HG03439 (cell line): ENCODE data around the gene PLEKHA7.

ENCODE experiments used
- ATAC-seq: cut with Tn5 transposase; IDR thresholded peaks from one replicate; pipeline ENCODE4 v1.9.1; 2021; ENCODE audit warnings: mild to moderate bottlenecking, moderate library complexity; ENCODE audit not compliant: unreplicated experiment

The PLEKHA7 gene

DNA sequence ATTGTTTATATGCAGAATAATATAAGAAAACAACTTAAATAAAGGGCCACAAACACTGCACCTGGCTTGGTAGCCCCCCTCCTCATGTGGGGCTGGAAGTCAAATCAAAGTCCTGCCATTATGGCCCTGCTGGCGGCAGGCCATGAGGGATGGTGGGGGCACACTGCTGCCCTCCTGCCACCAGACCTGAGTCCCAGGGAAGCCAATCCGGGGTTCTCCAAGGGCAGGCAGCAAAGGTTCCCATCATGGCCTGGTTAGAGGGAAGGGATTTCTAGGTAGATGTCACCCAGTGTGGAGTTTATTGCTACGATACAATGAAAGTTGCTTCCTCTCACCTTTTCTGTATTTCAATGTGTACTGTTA lies 236.6 kb downstream of the PLEKHA7 start:
- no peak for ATAC-seq

DNA sequence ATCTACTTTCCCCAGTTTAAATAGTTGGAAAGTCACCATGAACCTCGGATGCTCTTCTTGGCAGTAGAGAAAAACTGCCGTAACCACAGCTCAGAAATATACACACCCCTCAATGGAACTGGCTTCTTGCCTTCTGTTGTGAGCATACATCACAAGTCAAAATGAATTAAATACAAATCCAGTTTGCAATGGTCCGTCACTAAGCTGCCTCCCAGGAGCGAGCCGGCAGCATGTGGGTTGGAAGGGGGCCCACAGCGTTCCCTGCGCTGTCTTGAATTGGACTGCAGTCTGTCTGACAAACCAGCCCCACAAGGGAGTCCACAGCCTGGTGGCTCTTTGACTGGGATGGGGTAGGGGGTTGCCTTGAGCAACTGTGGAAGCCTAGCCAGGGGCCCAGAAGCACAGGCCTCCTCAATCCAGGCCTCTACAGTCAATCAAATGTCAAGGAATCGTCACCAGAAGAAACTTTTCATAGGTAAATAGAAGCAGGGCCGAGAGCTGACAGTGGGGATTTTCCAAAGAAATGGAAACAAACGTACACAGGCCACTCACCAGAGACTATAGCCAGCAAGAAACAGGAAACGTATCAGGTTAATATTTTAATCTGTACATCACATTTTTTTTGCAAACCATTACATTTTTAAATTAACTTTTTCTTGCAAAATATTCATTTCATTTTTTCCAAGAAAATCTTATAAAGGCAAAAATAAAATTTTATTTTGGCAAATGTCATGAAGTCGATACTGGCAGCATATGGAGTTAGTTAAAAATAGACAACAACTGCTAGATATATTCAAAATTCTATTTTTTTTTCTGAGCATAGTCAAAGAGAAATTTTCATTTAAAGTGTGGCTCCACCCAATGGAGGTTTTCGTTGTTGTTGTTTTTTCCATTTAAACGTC lies 237.3 kb downstream of the PLEKHA7 start:
- ATAC-seq, result no peak

DNA sequence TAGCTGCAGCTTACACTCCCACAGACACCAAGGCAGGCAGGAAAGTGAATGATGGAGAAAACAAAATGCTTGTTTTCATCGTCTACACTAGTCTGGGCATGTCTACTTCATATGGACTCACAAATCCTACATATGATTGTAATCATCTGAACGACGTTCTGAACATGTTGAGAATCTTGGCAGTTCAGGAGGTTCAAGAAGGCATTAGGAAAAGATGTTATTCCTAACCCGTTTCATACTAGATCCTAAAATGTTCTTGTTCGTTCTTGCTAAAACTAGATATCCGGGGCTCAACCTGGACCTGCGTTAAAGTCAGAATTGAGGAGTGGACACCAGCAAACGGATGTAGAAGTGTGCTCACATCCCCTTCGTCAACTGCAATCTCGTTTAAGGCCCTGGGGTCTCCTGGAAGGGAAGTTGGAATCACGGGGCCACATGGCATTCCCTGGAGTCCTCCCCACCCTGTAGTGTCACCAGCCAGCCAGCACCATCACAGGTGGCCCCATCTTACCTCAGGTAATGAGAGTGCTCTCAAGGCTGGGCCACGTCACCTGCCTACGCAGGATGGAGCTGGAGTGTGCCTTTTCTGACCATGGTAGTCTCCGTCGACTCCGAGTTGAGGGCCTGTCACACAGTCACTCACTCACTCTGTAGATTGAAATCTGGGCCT lies 238.5 kb downstream of the PLEKHA7 start:
- no peak for ATAC-seq

DNA sequence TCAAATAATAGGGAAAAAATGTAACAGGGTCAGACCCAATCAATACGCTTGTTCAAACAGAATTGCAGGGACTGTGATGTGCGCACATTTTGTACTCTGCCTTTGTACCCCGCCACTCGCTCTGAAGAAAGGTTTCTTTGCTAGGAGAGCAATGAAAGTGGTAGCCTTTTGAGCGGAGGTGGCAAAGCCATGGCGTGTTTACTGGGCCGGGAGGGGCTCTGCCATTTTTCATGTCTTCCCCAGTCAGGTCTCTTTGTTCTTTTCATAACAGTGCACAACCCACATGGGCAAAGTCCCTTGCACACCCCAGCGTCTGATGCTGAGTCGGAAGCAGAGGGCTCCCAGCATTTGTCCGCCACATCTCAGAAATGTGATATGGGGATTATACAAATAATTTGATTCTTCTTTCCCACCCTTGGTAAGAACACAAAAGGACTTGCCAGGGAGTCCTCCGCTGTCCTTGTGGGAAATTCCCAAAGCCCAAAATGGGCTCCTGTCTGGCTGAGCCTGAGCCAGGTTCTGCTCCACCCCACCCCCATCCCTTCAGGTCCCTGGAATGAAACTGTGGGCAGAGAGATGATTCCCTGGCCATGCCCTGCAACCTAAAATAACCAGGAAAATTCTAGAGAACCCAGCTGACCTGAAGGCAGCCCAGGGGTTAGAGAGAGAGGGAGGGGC lies 239.1 kb downstream of the PLEKHA7 start:
- no peak for ATAC-seq

DNA sequence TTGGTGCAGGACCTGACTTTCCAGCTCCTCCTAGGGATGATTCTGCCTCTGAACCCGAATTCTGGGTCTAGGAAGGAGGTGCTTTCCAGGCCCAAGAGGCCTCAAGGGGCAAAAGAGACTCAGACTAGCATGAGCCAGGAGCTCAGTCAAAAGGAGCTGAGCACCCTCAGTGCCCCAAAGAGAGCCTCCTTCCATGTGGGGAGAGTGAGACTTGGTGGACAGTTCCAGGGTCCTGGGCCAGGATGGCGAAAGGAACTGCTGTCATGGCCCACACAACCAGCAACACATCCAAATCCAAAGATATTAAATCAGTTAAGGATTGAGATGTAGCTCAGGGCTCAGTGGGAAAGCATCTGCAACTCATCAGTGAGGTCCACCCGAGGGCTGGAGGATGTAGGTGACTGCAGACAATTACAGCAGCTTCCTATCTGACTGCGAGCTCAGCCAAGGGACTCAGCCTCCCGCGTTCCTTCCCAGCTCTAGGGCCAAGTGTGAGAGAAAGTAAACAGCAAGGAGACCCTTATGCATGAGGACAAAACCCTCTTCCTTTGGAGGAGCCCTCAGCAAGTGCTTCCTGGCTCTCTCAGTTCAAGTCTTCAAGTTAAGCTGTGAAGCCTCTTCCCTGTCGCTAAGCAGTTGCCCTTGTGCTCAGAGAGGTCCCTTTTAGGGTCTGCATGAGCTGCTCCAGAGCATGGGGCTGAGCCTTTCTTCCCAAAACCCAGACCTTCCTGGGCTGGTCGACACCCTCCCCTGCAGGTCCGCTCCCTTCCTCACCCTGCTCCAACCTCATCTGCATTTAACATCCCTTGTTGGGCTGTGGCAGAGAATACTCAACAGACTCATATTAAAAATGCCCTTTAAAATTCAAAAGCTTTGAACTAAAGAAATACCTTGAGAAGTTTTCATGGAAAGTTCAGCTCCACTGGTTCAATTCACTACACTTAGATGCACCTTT lies 240.0 kb downstream of the PLEKHA7 start:
- ATAC-seq, result no peak

DNA sequence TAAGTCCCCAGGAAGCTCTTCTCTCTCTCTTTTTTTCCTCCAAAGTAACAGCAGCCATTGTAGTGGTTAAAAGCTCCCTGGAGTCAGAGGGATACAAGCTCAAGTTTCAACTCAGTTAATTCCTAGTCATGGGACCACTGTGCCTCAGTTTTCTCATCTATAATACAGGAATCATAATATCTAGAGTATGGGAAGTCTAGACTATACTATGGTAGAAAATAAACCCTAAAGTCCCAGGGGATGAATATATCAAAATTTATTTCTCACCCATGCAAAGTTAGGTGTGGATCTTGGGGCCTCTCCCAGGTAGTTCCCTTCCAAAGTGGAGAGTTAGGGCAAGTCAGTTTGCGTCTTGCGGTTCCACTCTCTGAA lies 242.1 kb downstream of the PLEKHA7 start:
- no peak for ATAC-seq

DNA sequence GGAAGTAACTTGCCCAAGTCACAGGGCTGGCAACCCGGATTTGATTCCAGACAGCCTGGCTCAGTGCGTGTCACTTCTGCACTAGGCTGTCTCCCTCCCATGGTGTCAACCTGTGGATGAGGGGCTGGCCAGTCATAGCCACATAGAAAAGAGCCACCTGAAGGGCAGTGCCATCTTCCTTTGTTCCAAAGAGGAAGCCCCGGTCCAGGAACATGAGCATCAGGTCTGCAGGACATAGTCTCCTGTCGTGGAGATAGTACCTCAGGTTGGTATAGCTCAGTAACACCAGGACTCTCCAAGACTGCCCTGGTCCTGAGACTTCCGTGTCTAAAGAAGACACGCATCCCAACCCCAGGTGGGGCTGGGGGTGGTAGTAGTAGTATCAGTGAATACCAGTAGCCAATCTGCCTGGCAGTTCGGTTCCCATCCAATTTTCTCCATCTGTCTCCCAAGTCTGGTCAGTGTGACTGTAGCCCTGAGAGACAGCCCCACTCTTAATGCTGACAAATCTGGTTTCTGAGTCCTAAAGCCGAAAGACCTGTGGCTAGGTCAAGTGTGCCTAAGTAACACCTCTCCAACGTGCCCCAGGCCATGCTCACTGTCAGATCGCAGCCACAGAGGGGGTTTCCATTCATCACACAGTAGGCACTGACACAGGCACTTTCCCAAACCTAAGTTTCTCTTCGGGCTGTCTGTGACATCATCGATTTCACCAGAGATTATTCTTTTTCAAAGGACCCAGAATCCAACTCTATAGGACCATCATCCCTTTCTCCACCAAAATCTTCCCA lies 242.7 kb downstream of the PLEKHA7 start:
- no peak for ATAC-seq

DNA sequence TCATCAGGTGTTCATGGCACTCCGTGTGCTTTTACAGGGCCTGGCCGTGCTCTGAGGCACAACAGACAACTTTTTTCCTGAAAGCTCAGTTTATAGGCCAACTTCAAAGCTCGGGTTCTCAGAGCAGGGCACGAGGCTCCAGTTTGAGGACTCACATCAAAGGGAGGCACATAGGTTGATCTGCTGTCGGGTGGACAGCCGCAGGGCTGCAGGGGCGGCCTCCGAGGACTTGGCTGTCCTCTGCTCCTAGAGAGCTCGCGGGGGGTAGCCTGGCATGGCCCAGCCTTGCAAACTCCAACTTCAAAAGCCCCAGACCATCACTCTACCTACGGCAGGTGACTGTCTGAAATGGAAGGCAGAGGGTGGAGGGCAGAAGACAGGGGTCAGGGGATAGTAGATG lies 244.2 kb downstream of the PLEKHA7 start:
- ATAC-seq, result no peak

DNA sequence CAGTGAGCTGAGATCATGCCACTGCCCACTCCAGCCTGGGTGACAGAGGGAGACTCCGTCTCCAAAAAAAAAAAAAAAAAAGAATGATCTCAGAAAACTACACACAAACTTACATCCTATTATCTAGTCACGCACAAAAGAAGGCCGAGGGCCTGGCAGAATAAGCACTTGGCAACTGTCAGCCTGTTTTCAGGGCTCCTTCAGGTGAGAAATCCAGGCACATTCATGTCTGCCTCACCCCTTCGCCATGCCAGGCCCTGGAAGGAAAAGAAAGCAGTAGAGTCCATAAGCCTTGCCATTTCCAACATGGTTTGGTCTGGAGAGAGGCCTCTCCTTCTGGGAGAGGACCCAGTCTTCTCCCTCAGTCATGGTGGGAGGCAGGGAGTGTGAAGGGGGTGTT lies 244.8 kb downstream of the PLEKHA7 start:
- no peak for ATAC-seq

DNA sequence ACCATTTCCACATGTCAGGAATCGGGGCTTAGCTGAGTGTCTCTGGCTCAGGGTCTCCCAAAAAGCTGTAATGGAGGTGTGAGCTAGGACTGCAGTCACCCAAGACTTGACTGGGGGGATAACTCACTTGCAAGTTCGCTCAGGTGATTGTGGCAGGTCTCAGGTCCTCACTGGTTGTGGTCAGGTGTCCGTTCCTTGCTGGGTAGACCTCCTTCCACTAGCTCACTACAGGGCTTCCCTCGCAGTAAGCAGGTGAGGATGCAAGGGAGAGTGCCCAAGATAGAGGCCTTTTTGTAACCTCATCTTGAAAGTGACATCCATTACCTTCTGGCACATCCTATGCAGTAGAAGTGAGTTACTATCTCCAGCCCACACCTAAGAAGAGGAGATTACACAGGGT lies 246.3 kb downstream of the PLEKHA7 start:
- ATAC-seq, result no peak

DNA sequence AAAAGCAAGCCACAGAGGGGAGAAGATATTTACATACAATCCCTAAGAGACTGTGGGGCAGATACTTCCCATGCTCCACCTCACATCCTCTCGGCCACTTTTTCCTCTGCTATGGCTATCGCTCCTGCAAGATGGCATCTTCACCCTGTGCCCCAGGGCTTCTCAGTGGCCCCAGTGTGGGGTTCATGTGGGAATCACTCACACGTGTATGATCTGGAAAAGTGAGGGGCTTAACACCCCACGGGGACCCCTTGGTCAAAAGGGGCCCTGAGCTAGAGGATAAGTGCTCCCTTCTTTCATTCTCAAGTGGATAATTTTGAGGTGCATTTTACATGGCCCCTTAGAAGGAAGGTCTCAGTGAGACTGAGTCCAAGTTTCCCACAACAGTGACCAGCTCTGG lies 247.1 kb downstream of the PLEKHA7 start:
- ATAC-seq, result no peak

DNA sequence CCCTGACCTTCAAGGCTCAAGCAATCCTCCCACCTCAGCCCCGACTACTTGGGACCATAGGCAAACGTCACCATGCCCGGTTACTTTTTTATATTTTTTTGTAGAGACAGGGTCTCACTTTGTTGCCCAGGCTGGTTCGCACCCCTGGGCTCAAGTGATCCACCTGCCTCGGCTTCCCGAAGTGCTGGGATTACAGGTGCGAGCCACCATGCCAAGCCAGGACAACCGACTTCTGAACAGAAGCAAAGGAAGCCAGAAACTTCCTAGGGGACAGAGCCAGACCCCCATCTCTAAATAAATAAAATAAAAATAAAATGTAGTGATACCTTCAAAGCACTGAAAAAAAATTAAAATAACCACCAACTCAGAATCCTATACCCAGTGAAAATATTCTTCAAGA lies 249.3 kb downstream of the PLEKHA7 start:
- no peak for ATAC-seq

DNA sequence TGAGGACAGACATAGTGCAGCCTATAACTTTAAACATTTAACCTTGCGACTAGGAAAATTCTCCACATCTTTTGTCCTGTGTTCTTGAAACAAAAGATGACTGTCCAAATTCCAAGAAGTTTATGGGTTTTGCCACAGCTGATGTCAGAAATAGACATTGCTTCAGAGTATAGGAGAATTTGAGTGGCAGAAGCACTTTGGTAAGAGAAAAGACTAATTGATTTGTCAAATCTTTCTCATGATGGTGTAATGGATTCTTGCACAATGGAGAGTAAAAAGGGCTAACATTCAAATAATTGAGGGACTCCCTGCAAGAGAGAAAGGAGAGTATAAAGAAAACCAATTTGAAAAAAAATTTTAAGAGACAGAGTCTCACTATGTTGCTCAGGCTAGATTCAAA lies 250.5 kb downstream of the PLEKHA7 start:
- no peak for ATAC-seq

DNA sequence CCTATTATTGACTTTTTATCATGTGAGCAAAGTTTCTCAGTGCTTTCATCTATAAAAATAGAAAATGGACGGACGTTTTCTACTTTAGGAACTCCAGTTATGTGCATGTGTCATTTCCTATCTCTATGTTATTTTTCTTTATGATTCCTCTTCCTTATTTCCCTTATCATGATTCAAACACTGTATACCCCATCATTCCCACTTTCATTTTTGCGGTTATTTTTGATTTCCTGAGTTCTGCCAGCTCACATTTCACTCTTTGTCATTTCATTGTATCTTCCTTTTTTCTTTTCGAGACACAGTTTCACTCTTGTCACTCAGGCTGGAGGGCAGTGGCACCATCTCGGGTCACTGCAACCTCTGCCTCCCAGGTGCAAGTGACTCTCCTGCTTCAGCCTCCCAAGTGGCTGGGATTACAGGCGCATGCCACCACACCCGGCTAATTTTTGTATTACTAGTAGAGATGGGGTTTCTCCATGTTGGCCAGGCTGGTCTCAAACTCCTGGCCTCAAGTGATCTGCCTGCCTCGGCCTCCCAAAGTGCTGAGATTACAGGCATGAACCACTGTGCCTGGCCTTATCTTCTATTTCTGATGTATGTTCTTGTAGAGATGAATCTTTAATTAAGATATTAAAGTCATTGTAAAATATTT lies 254.2 kb downstream of the PLEKHA7 start:
- no peak for ATAC-seq

DNA sequence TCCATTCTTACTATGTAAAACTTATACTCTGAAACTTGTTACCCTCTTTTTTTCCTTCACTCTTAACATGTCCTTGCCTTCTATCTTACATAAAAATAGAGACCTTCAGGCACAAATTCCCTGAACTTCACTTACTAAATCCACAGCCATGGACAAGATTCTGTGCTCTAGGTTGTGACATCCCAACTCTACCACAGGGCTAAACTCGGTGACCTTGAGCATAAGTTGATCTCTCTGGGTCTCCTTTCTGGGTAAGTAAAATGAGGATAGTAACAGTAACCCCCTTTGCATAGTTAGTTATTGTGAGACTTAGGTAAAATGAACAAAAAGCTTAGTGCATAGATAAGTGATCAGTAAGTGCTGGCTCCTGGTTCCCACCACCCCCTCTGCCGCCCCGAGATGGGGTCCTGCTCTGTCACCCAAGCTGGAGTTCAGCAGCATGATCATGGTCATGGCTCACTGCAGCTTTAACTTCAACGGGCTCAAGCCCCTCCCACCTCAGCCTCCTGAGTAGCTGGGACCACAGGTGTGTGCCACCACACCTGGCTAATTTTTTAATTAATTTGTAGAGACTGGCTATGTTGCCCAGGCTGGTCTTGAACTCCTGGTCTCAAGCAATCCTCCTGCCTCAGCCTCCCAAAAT lies 255.7 kb downstream of the PLEKHA7 start:
- no peak for ATAC-seq

DNA sequence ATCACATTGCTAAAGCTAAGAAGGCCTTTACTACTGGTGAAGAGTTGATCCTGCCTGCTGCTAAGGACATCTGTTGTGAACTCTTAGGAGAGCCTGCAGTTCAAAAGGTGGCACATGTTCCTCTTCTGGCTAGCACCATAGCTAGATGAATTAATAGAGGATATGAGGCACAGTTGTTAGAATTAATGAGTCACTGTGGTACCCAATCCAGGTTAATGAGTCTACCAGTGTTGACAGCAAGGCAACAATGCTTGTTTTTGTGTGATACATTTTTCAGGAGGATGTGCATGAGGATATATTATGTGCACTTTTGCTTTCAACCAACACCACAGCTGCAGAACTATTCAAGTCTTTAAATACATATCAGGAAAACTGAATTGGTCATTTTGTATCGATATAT lies 263.8 kb downstream of the PLEKHA7 start:
- no peak for ATAC-seq

DNA sequence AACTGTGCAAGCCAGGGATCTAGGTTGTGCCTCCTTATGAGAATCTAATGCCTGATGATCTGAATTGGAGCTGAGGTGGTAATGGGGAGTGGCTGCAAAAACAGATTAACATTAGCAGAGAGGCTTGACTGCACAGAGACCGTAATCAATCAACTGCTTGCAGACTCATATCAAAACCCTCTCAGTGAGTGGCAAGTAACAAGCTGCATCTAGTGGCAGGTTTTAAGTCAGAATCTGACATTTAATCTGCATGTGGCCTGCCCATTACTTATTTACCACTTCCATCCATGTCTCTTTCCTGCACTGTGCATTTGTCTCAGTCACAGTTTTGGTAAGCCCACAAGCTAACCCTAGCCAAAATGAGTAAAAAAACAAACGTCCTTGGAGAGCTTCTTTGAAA lies 264.5 kb downstream of the PLEKHA7 start:
- no peak for ATAC-seq

DNA sequence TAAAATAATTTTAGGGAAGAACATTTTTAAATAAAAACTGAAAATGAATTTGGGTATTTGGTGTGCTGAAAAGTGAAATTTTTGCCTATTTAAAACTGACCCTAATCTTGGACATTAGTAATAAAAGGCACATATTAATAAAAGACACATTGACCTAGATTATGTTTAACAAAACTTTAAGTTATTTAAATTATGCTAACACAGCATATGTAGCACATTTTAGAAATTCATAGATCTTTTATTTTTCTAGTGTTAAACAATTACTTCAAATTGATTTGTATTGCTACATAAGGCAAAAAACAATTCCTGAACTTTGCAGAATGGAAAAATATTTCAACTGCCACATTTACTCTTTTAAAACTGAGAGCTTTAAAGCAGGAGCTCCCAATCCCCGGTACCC lies 265.1 kb downstream of the PLEKHA7 start:
- no peak for ATAC-seq

DNA sequence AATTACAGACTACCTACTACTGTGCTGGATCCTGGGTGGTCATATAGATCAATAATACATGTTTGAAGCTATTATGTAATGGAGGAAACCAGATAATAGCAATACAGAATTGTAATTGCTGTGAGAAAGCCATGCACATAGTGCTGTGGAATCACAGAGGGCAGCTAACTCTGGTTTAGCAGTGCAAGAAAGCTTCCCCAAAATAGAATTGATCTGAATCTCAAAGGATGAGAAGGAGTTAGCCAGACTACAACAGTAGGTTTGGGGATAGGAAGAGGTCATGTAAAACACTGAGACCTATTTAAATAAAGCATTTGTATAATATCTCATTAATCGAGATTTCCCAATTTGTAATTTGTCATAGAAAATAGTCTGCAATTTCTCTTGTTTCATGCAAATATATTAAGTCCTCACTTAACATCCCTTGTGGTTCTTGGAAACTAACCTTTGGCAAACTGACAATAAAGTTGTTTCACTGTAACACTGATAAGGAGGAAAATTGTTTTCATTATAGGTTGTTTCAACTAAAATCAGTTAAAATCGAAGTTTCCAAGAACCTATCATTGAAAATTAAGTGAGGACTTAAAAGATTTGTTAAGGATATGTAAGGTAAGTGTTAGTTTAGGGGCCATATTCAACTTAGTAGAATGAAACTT lies 268.1 kb downstream of the PLEKHA7 start:
- no peak for ATAC-seq
